Small intestine (tissue), 7 donors: Measurements from ENCODE around the gene STARD4. TPM values are rescaled to one million over a fixed set of nuclear protein-coding genes. Genes with fewer than 3 reads are reported as not detected.

Source experiments
- DNase-seq, 2 donors: peaks; one replicate each; pipeline versions ENCODE4 v3.0.0 to v3.0.0-alpha.2; 2013
- FAIRE-seq: peaks from 2 replicates; lab custom pipeline; 2012; peaks lifted over from hg19 to GRCh38; lab: Jason Lieb, UNC
- H3K27ac ChIP-seq, 3 donors: one replicate each; pipeline ENCODE4 v1.5.1; 2013; ENCODE audit warnings: low read length in 2 of 3, mild to moderate bottlenecking in 2 of 3, control low read depth in 1 of 3, inconsistent platforms in 1 of 3, low read depth in 1 of 3, moderate library complexity in 1 of 3
- H3K27me3 ChIP-seq, 3 donors: one replicate each; pipeline ENCODE4 v1.6.1; 2013; ENCODE audit warnings: low read length in 3 of 3, inconsistent platforms in 1 of 3; ENCODE audit not compliant: control insufficient read depth in 3 of 3, insufficient read depth in 3 of 3
- H3K36me3 ChIP-seq, 3 donors: one replicate each; pipeline ENCODE4 v1.6.1; 2013; ENCODE audit warnings: low read length in 3 of 3, inconsistent platforms in 1 of 3, low read depth in 1 of 3, mild to moderate bottlenecking in 1 of 3, moderate library complexity in 1 of 3; ENCODE audit not compliant: control insufficient read depth in 3 of 3, insufficient read depth in 2 of 3
- H3K4me1 ChIP-seq, 3 donors: one replicate each; pipeline ENCODE4 v1.6.1; 2013; ENCODE audit warnings: low read length in 2 of 3, inconsistent platforms in 1 of 3, low read depth in 1 of 3, mild to moderate bottlenecking in 1 of 3, moderate library complexity in 1 of 3; ENCODE audit not compliant: control insufficient read depth in 3 of 3, insufficient read depth in 2 of 3
- H3K4me3 ChIP-seq, 3 donors: one replicate each; pipeline ENCODE4 v1.5.1; 2013; ENCODE audit warnings: low read length in 3 of 3, control low read depth in 1 of 3, inconsistent platforms in 1 of 3, low read depth in 1 of 3, mild to moderate bottlenecking in 1 of 3, moderate library complexity in 1 of 3
- H3K9me3 ChIP-seq, 2 donors: one replicate each; pipeline ENCODE4 v1.6.1; 2013; ENCODE audit warnings: low read depth in 1 of 2, low read length in 1 of 2; ENCODE audit not compliant: control insufficient read depth in 2 of 2, insufficient read depth in 1 of 2
- WGBS, 3 donors: extraction: QIAGEN DNeasy Blood & Tissue Kit; methylation state at CpG; one replicate each; pipeline ENCODE4 v1.1.7; 2013; 5-methylcytosine and 5-hydroxymethylcytosine counted together
- polyA plus RNA-seq, 4 donors: library from polyadenylated mRNA; stranded (reverse) in 3 of 4; unstranded in 1 of 4; fragments of 200-250 nt in 3 of 4; fragments of 120-200 nt in 1 of 4; gene quantifications; one replicate each; pipeline versions ENCODE4 v1.2.1 to v1.2.3, GENCODE V29; 2013
- donor health status: healthy with polysubstance abuse.
- donor health status: control.
- donor health status: control.
- donor health status: Bipolar disorder and iron deficiency.
- donor health status: healthy.

STARD4 gene
- polyA plus RNA-seq, 4 donors, result 14.6 to 29.3 (median 24.6) TPM

DNA sequence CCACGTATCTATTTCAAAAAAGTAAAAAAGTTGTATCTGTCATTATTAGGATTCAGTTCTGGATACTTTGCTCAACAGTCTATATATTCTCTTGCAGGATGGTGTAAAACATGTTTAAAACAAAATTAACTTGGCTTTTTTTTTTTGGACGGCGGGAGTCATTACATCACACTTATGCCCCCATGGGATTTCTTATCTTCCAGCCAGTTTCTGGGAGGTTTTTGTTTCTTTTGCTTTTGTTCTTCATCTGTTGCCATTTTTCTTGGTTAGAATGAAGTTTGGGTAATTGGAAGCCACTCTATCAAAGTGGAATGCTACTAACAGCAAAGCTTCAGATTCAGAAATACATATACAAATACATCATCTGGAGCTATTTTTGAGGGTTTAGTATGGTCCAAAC lies 1.8 kb upstream of the STARD4 start:
- WGBS, 3 donors, result 90 to 96% (median 93%) methylated on average over 3 of the region's 3 CpGs
- FAIRE-seq (no peak), DNase-seq (no peak)
- Histone ChIP-seq H3K27ac (no peak overlapping the region), H3K36me3 (no peaks in the 10 kb centered on the region), H3K4me1 (peaks cover 0 to 3% (median 0%) of the 10 kb centered on the region in 3 donors), H3K9me3 (no peaks in the 10 kb centered on the region), H3K4me3 (no peak overlapping the region), H3K27me3 (no peaks in the 10 kb centered on the region)

DNA sequence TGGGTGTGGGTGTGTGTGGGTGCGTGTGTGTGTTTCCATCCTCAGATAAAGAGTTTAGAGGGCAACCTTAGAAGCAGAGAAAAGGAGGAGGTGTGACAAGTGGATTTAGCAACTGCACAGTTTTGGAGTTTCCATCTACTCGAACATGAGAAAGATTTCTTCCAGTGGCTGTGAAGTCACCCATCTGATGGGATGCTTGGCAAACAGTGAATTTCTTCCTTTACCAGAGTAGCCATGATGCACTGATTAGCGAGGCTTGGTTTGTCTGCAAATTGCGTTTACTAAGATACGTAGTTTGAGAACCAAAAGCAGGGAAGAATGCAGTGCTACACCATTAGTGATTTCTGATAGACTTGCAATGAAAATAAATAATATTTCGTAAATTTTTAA lies 791 bp upstream of the STARD4 start:
- H3K27ac ChIP-seq, result peak overlapping the region; percentile 84 to 99 (median 85)
- no peaks in the 10 kb centered on the region for H3K36me3 ChIP-seq
- DNase-seq (no peak), FAIRE-seq (no peak)
- peak overlapping the region; percentile 64 to 96 (median 89) for H3K4me3 ChIP-seq
- H3K9me3 ChIP-seq, result no peaks in the 10 kb centered on the region
- no peaks in the 10 kb centered on the region for H3K27me3 ChIP-seq
- WGBS, 3 donors, result 7 to 21% (median 21%) methylated on average over 6 of the region's 6 CpGs
- H3K4me1 ChIP-seq, result peaks cover 0 to 3% (median 2%) of the 10 kb centered on the region in 3 donors

DNA sequence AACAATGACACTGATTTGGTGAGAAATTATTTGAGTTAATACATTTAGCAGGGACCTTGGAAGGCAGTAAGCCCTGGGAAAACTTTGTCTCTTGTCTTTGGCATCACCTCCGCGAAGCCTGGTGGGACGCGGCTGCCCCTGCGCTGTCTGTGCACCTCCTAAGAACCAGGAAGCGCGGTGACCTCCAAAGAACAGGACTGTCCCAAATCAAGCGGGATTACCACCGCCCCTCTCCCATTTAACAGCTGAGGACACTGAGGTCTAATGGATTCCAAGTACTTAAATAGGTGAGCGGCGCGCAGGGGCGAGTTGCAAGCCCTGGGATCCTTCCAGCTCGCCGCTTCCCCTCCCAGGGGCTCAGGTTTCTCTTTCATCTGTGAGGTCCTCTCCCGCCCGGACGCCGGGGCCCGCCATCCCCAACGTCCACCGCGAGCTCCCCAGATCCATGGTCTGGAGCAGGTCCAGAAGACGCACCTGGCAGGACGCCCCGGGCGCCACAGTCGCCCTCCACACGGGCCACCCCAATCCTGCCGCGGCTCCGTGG lies 432 bp downstream of the STARD4 start:
- no peak for FAIRE-seq

DNA sequence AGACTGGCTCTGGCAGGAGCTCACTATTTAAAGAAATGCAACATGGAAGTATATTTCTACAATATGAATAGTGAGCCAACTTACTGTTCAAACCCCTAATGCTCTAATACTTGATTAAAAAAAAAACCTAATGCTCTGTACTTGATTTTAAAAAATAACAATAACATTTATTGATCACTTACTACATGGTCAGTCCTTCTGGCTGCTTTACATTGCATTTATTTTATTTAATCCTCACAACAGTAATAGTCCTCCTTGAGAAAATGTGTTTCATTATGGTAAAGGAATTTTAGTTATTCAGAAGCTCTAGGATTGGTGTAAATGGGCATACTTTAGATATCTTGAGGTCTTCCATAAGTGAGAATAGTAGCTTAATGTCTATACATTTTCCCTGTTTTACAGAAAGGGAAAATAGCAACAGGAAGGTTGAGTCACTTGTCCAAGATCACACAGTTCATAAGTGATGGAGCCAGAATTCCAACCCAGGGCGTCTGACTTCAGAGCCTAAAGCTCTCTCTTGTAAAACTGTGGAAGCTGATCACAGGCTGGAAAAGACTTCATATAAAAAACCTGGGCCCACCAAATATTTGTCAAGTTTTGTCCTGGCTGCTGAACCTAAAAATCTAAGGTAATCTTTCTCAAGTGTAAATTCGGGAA lies 1.0 kb downstream of the STARD4 start:
- Histone ChIP-seq H3K9me3 (no peaks in the 10 kb centered on the region), H3K4me3 (peak overlapping the region; percentile 64 to 96 (median 89)), H3K36me3 (no peaks in the 10 kb centered on the region), H3K27ac (peak overlapping the region; percentile 84 to 99 (median 85)), H3K4me1 (peaks cover 0 to 3% (median 2%) of the 10 kb centered on the region in 3 donors), H3K27me3 (no peaks in the 10 kb centered on the region)
- 2 to 6% (median 3%) methylated on average over 2 of the region's 2 CpGs for WGBS, 3 donors
- no peak for FAIRE-seq
- peak in 1 of 2 donors; percentile 42 for DNase-seq

More for the DNA sequence above, 432 bp downstream of the STARD4 start:
- no peaks in the 10 kb centered on the region for H3K27me3 ChIP-seq
- H3K4me1 ChIP-seq, result peaks cover 0 to 3% (median 2%) of the 10 kb centered on the region in 3 donors
- peak overlapping the region; percentile 84 to 99 (median 85) for H3K27ac ChIP-seq
- no peaks in the 10 kb centered on the region for H3K9me3 ChIP-seq
- H3K4me3 ChIP-seq, result peak overlapping the region; percentile 64 to 96 (median 89)
- peak in 1 of 2 donors; percentile 48 for DNase-seq
- 0 to 1% (median 0%) methylated on average over 32 of the region's 32 CpGs for WGBS, 3 donors
- H3K36me3 ChIP-seq, result no peaks in the 10 kb centered on the region

DNA sequence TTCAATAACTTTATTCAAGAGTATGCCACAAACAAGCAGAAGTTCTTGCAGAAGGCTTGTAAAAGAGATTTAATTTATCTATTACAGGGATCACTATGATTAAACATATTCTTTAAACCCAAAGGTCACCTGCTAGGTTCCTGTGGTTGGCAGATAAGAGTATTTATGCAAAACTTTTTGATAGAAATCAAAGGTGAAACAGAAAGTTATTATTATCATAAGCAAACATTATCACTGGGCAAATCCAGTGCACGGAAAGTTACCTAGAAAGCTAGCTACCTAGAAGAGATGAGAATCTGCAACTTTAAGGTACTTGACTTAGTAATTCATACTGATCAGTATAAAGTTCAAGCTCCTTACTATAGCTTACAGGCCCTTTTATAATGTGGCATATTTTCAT lies 3.2 kb downstream of the STARD4 start:
- H3K36me3 ChIP-seq, result peaks cover 0 to 2% (median 2%) of the 10 kb centered on the region in 3 donors
- peak overlapping the region in 1 of 3 donors; percentile 20 for H3K27ac ChIP-seq
- H3K9me3 ChIP-seq, result no peaks in the 10 kb centered on the region
- no peak overlapping the region for H3K4me3 ChIP-seq
- H3K27me3 ChIP-seq, result no peaks in the 10 kb centered on the region
- FAIRE-seq (no peak), DNase-seq (peak; percentile 8 to 66)
- WGBS, 3 donors, result 11 to 42% (median 31%) methylated on average over 1 of the region's 1 CpG
- peaks cover 0 to 3% (median 2%) of the 10 kb centered on the region in 3 donors for H3K4me1 ChIP-seq

DNA sequence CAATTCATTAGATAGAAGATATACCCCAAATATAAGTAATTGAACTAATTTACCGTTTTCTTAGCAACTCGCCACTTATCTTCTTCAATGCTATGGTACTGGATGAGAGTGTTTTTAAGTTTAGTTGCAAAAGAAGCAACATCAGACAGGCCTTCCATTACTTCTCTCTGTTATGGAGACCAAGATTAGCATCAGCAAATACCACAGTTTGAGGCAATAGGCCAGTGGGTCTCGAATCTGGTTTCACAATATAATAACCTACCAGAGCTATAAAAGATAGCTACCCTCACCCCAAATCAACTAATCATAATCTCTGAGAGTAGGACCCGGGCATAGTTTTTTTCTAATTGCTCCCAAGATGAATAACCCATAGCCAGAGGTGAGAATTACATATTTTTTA lies 5.1 kb downstream of the STARD4 start:
- FAIRE-seq (no peak), DNase-seq (no peak)
- Histone ChIP-seq H3K27ac (no peak overlapping the region), H3K36me3 (peaks cover 0 to 5% (median 2%) of the 10 kb centered on the region in 3 donors), H3K9me3 (no peaks in the 10 kb centered on the region), H3K27me3 (no peaks in the 10 kb centered on the region), H3K4me3 (no peak overlapping the region), H3K4me1 (peaks cover 0 to 3% (median 2%) of the 10 kb centered on the region in 3 donors)
- 73 to 84% (median 78%) methylated on average over 4 of the region's 4 CpGs for WGBS, 3 donors

DNA sequence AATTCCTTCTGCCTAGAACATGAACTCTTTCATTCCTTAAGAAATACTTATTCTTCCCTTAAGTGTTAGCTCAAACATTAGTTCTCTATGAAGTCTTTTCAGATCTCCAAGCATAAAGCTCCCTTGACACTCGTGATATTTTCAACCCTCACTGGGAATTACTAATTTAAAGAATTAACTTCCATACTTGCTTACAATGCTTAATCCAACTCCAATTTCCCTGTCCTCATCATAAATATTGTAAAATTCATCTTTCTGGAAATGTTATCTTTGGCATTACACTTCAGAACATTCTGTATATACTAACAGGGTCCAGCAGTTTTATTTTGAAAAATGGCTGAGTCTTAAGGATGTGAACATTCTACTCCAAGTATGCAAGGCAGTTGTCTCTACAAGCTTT lies 7.2 kb downstream of the STARD4 start:
- WGBS, 3 donors, result 71 to 92% (median 89%) methylated on average over 1 of the region's 1 CpG
- DNase-seq, result no peak
- FAIRE-seq, result no peak
- H3K4me3 ChIP-seq, result no peak overlapping the region
- no peaks in the 10 kb centered on the region for H3K27me3 ChIP-seq
- no peaks in the 10 kb centered on the region for H3K9me3 ChIP-seq
- H3K27ac ChIP-seq, result no peak overlapping the region
- peaks cover 0 to 2% (median 0%) of the 10 kb centered on the region in 3 donors for H3K4me1 ChIP-seq
- peaks cover 0 to 5% (median 3%) of the 10 kb centered on the region in 3 donors for H3K36me3 ChIP-seq

DNA sequence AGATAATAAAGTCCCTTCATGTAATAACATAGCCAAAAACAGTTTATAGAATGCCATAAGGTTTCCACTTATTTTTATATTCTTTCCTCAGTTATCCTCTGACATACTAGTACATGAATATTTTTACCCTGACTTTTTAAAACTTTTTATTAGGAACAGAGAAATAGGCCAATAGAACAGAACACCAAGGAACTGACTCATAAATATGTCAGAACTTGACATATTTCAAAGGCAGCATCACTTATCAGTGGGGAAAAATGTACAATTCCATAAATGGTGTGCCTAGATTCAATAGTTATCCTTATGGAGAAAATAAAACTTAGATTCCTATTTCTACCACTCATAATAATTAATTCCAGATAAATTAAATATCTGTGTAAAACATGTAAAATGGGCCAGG lies 9.4 kb downstream of the STARD4 start:
- Histone ChIP-seq H3K27me3 (no peaks in the 10 kb centered on the region), H3K4me3 (no peak overlapping the region), H3K9me3 (no peaks in the 10 kb centered on the region), H3K27ac (no peak overlapping the region), H3K4me1 (no peaks in the 10 kb centered on the region), H3K36me3 (peaks cover 0 to 7% (median 5%) of the 10 kb centered on the region in 3 donors)
- FAIRE-seq (no peak), DNase-seq (no peak)
